SJSA1 (cell line): ENCODE results near the gene SLC25A26. TPM values are rescaled to one million over a fixed set of nuclear protein-coding genes. Genes with fewer than 3 reads are reported as not detected.

Experiments used
- DNase-seq, 2 experiments: peaks; one replicate each; pipeline ENCODE4 v3.0.0-alpha.2; 2015 to 2020; ENCODE audit warnings: low spot score in 2 of 2, low read depth in 1 of 2
- H3K27ac ChIP-seq: fragments of 250-450 bp; sonication (Bioruptor Pico); 2 replicates; pipeline ENCODE4 v1.5.1; 2020; ENCODE audit warnings: mild to moderate bottlenecking, moderate library complexity
- H3K27me3 ChIP-seq: fragments of 250-450 bp; sonication (Bioruptor Pico); replicated peaks from 2 replicates; pipeline ENCODE4 v1.5.1; 2020; ENCODE audit warnings: mild to moderate bottlenecking, moderate library complexity
- H3K36me3 ChIP-seq: fragments of 250-450 bp; sonication (Bioruptor Pico); 2 replicates; pipeline ENCODE4 v1.5.1; 2020; ENCODE audit warnings: mild to moderate bottlenecking
- H3K4me1 ChIP-seq: fragments of 250-450 bp; sonication (Bioruptor Pico); replicated peaks from 2 replicates; pipeline ENCODE4 v1.6.1; 2021; ENCODE audit warnings: mild to moderate bottlenecking
- H3K4me3 ChIP-seq: fragments of 250-450 bp; sonication (Bioruptor Pico); 2 replicates; pipeline ENCODE4 v1.5.1; 2020; ENCODE audit warnings: mild to moderate bottlenecking
- H3K9me3 ChIP-seq: fragments of 250-450 bp; sonication (Bioruptor Pico); replicated peaks from 2 replicates; pipeline ENCODE4 v1.5.1; 2020; ENCODE audit warnings: mild to moderate bottlenecking
- total RNA-seq: library from RNA; depleted of rRNA; stranded (reverse); fragments of >200 nt; shearing (Covaris generic); gene quantifications from 2 replicates; pipeline ENCODE4 v1.2.3, GENCODE V29; 2014; rRNA removed

The SLC25A26 gene, protein sequence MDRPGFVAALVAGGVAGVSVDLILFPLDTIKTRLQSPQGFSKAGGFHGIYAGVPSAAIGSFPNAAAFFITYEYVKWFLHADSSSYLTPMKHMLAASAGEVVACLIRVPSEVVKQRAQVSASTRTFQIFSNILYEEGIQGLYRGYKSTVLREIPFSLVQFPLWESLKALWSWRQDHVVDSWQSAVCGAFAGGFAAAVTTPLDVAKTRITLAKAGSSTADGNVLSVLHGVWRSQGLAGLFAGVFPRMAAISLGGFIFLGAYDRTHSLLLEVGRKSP
- total RNA-seq: 7.8 and 16.0 TPM in 2 replicates

- Histone ChIP-seq H3K9me3 (no peaks in the 10 kb centered on the region), H3K27ac (peak within 1 kb of the TSS; percentile 68), H3K36me3 (no peaks in the 10 kb centered on the region; the same call in 1 of the 2 replicates), H3K4me3 (peak within 1 kb of the TSS; percentile 71), H3K4me1 (peaks cover 8% of the 10 kb centered on the region), H3K27me3 (no peaks in the 10 kb centered on the region)
- peak; percentile 80 to 89 for DNase-seq
These were observed at the start of gene SLC25A26 for GRCh38 chr3:66220602-66221377. Gene SLC25A26, plus strand, starts transcription at chr3:66221001. Its CDS starts 94 bp downstream, at chr3:66221095.

- DNase-seq: no peak
- Histone ChIP-seq H3K4me3 (no peak overlapping the region), H3K27me3 (no peaks in the 10 kb centered on the region), H3K4me1 (no peaks in the 10 kb centered on the region), H3K27ac (no peak overlapping the region), H3K9me3 (no peaks in the 10 kb centered on the region), H3K36me3 (no peaks in the 10 kb centered on the region)
These were observed 48.4 kb upstream of the SLC25A26 start for GRCh38 chr3:66172394-66172793.

- Histone ChIP-seq H3K36me3 (no peaks in the 10 kb centered on the region), H3K9me3 (no peaks in the 10 kb centered on the region), H3K27ac (no peak overlapping the region), H3K4me1 (no peaks in the 10 kb centered on the region), H3K27me3 (no peaks in the 10 kb centered on the region), H3K4me3 (no peak overlapping the region)
- no peak for DNase-seq
These were observed 43.8 kb upstream of the SLC25A26 start for GRCh38 chr3:66177026-66177425.

DNA sequence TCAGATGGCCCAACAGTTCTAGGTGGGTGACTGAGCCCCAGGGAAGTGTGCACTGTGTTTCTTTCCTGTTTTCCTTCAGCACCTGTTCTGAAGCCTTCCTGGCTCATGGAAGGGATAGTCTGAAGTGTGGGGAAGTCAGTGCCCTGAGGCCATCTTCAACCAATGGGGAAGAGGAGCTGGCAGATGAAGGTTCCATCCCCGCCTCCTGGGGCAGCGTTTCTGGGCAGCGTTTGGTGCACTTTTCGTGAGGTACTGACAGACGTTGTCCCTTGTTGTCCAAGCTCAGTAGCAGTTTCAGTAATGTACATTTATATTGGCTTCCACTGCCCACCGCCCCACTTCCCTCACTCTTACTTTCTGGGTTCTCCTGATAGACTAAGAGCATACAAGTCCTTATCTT is 42.6 kb upstream of the SLC25A26 start:
- Histone ChIP-seq H3K27me3 (no peaks in the 10 kb centered on the region), H3K27ac (no peak overlapping the region), H3K4me1 (no peaks in the 10 kb centered on the region), H3K9me3 (no peaks in the 10 kb centered on the region), H3K4me3 (no peak overlapping the region), H3K36me3 (no peaks in the 10 kb centered on the region)
- no peak for DNase-seq

- no peak overlapping the region for H3K4me3 ChIP-seq
- H3K9me3 ChIP-seq: no peaks in the 10 kb centered on the region
- no peak overlapping the region for H3K27ac ChIP-seq
- no peaks in the 10 kb centered on the region for H3K4me1 ChIP-seq
- no peak for DNase-seq
- H3K36me3 ChIP-seq: no peaks in the 10 kb centered on the region
- no peaks in the 10 kb centered on the region for H3K27me3 ChIP-seq
These were observed 41.0 kb upstream of the SLC25A26 start for GRCh38 chr3:66179793-66180192.

DNA sequence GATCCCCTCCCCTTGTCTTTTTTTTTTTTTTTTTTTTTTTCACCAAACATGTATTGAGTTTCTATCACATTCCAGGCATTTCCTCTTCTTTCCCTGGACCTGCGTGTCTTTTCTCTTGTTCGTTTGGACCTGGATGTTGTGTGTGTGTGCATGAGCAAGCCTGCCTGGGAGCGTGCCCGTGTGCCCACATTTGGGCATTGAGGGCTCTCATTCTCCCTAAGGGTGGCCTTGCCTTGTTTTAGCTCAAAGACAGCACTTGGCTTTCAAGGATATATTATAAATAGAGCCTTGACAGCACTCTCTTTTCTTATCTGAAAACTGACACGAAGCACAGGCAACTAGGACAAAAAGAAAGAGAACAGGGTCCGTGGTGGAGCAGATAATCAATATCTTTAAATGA is 39.0 kb upstream of the SLC25A26 start:
- DNase-seq: no peak
- no peaks in the 10 kb centered on the region for H3K36me3 ChIP-seq
- no peaks in the 10 kb centered on the region for H3K9me3 ChIP-seq
- H3K27me3 ChIP-seq: no peaks in the 10 kb centered on the region
- no peak overlapping the region for H3K27ac ChIP-seq
- H3K4me1 ChIP-seq: no peaks in the 10 kb centered on the region
- H3K4me3 ChIP-seq: no peak overlapping the region

DNA sequence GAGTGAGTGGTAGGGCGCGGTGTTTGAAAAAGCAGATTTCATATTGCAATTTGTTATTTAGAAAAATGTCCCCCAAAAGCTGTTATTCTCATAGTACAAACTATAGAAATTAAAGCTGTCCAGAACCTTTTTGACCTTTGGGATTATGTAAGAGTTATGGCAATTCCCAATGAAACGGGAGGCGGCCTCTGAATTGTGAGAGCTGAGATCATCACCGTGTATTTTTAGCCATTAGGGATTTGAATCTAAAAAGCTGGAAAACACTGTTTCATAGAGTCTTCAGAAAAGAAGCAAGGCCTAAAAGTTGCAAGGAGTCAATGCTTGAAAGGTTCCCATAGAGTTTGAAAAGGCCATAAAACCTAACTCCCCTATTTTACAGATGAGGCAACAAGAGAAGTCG is 38.6 kb upstream of the SLC25A26 start:
- no peaks in the 10 kb centered on the region for H3K4me1 ChIP-seq
- DNase-seq: no peak
- H3K4me3 ChIP-seq: no peak overlapping the region
- H3K36me3 ChIP-seq: no peaks in the 10 kb centered on the region
- H3K27me3 ChIP-seq: no peaks in the 10 kb centered on the region
- H3K27ac ChIP-seq: no peak overlapping the region
- H3K9me3 ChIP-seq: no peaks in the 10 kb centered on the region

GRCh38 chr3:66186545-66186944 is 34.3 kb upstream of the SLC25A26 start:
- Histone ChIP-seq H3K36me3 (no peaks in the 10 kb centered on the region), H3K4me1 (no peaks in the 10 kb centered on the region)
- DNase-seq: no peak

GRCh38 chr3:66195347-66195783 is 25.4 kb upstream of the SLC25A26 start:
- H3K4me1 ChIP-seq: no peaks in the 10 kb centered on the region
- no peak overlapping the region for H3K4me3 ChIP-seq
- no peaks in the 10 kb centered on the region for H3K36me3 ChIP-seq
- H3K27ac ChIP-seq: no peak overlapping the region
- DNase-seq: peak; percentile 14 to 44
- 0 out of 2 replicates have a peak, but pooled peaks cover 4% of the 10 kb centered on the region for H3K27me3 ChIP-seq
- H3K9me3 ChIP-seq: no peaks in the 10 kb centered on the region

More at GRCh38 chr3:66186545-66186944, 34.3 kb upstream of the SLC25A26 start:
- H3K27ac ChIP-seq: no peak overlapping the region
- H3K9me3 ChIP-seq: no peaks in the 10 kb centered on the region
- no peaks in the 10 kb centered on the region for H3K27me3 ChIP-seq
- no peak overlapping the region for H3K4me3 ChIP-seq

- Histone ChIP-seq H3K27me3 (0 out of 2 replicates have a peak, but pooled peaks cover 4% of the 10 kb centered on the region), H3K9me3 (no peaks in the 10 kb centered on the region), H3K27ac (no peak overlapping the region), H3K36me3 (no peaks in the 10 kb centered on the region), H3K4me1 (no peaks in the 10 kb centered on the region), H3K4me3 (no peak overlapping the region)
- no peak for DNase-seq
These were observed 24.2 kb upstream of the SLC25A26 start for GRCh38 chr3:66196633-66197032.

DNA sequence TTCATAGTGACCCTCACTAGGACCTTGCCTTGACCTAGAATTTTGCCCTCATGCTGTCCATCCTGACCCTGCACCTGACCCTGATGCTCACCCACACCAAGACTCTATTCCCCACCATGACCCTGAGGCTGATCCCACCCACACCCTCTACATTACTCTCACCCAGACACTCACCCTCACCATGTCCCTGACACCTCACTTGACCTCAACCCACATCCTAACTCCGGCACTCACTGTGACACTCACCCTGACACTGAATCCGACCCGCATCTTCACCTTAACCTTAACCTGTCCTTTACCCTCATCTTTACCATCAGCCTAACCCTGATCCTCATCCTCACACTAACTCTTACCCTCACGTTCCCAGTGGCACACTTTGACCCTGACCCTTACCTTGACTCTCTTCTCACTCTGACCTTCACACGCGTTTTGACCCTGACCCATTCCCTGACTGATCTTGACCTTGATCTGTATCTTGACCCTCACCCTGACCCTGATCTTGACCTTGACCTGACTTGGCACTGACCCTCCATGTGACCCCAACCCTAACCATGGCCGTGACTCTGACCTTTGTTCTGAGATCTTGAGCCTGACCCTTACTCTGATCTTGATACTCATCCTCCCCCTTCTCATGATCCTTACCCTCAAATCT is 22.2 kb upstream of the SLC25A26 start:
- H3K36me3 ChIP-seq: no peaks in the 10 kb centered on the region
- 0 out of 2 replicates have a peak, but pooled peaks cover 4% of the 10 kb centered on the region for H3K27me3 ChIP-seq
- no peaks in the 10 kb centered on the region for H3K9me3 ChIP-seq
- no peak overlapping the region for H3K27ac ChIP-seq
- no peak for DNase-seq
- no peak overlapping the region for H3K4me3 ChIP-seq
- H3K4me1 ChIP-seq: no peaks in the 10 kb centered on the region

DNA sequence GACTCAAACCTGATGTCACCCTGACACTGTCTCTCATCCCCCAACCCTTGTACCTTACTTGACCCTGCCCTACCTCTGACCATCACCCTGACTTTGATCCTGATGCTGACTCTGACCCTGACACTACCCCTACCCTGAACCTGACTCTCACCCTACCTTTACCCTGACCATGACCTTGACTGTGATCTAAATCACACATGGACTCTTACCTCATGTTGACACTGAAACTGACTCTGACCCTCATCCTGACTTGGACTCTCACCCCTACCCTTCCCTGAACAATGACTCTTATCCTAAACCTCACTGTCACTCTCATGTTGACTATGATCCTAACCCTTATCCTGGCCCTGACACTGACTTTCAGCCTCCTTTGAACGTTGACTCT is 21.7 kb upstream of the SLC25A26 start:
- H3K4me1 ChIP-seq: no peaks in the 10 kb centered on the region
- no peaks in the 10 kb centered on the region for H3K9me3 ChIP-seq
- no peak for DNase-seq
- H3K4me3 ChIP-seq: no peak overlapping the region
- H3K36me3 ChIP-seq: no peaks in the 10 kb centered on the region
- H3K27me3 ChIP-seq: 0 out of 2 replicates have a peak, but pooled peaks cover 4% of the 10 kb centered on the region
- H3K27ac ChIP-seq: no peak overlapping the region

- Histone ChIP-seq H3K36me3 (no peaks in the 10 kb centered on the region), H3K27ac (no peak overlapping the region), H3K4me1 (no peaks in the 10 kb centered on the region), H3K4me3 (no peak overlapping the region), H3K27me3 (0 out of 2 replicates have a peak, but pooled peaks cover 4% of the 10 kb centered on the region), H3K9me3 (no peaks in the 10 kb centered on the region)
- no peak for DNase-seq
These were observed 20.7 kb upstream of the SLC25A26 start for GRCh38 chr3:66200147-66200546.

- Histone ChIP-seq H3K36me3 (no peaks in the 10 kb centered on the region), H3K4me3 (no peak overlapping the region), H3K4me1 (no peaks in the 10 kb centered on the region), H3K27me3 (0 out of 2 replicates have a peak, but pooled peaks cover under 1% of the 10 kb centered on the region), H3K27ac (no peak overlapping the region), H3K9me3 (no peaks in the 10 kb centered on the region)
- DNase-seq: no peak
These were observed 20.0 kb upstream of the SLC25A26 start for GRCh38 chr3:66200786-66201185.
